Activated effector memory CD4-positive, alpha-beta T cell treated with Interleukin-2 at 50 U/mL for 16 hours (primary cell): ENCODE data around the gene SLC25A25.

Source experiments
- DNase-seq: peaks from one replicate; pipeline ENCODE4 v3.0.0-alpha.2; 2020

Gene SLC25A25

DNA sequence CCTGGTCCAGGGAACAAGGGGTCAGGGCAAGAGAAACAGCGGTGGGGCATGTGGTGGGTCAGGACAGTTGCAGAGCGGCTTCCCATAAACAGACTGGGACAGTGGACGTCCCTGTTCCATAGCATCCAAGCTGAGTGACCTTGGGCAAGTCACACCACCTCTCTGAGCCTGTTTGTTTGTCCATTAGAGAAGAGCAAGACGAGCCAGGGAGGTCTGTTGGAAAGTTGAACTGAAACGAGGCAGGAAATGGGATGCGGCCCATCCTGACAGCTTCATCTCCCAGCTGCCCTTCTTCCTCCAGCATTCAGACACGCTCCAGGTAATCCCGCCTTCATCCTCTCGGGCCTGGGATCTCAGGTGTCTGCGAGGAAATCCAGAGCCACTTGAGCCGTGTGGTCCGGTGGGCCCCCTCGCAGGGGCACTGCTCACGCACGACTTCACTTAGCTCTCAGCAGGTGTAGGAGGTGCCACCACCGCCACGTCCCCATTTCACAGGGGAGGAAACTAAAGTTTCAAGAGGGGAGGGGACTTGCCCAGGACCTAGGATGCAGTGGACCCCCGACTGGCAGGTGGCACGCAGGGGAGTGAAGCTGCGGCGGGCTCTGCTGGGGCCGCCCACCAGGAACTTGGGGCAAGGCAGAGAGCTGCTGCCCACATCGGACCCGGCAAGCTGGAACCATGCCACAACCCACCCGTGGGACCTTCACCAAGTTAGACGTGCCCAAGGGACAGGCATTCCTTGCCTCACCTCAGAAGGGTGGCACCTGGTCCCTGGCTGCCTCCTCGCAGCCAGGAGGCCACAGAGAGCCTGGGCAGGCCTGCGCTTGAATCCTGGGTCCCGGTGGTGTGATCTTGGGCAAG, 46.5 kb downstream of the SLC25A25 start:
- no peak for DNase-seq

DNA sequence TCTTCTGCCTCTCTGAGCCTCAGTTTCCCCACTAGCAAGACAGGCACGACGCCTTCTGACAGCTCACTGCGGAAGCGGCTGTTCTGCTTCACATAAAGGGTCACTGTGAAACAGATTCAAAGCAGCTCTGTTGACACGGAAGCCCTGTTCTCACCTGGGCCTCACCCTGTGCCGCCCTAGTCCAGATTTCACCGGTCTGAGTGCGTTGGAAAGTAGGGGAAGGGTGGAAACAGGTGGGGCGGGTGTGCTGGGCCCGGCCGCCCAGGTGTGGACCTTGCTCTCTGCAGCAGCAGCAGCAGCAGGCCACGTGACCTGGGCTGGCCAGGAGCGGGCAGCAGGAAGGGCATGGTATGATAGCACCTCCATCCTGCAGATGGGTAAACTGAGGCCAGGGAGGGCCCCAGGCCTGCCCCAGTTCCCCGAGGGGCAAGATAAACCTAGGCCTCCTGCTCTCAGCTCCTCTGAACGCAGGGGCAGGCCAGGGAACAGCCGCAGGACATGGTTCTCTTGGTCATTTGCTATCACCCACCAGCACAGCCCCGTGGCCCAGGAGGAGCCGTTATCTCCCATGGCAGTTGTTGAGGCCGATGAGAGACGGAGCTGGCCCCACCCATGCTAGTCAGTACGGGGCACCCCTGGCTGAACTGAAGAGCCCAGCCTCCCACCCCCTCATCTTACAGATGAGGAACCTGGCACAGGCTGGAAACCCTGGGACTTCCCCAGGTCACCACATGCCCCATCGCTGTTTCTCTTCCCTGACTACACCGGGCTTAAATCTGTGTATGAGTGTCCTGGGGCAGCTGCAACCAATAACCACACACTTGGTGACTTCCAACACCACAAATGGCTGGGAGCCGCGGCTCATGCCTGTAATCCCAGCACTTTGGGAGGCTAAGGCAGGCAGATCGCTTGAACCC, 47.4 kb downstream of the SLC25A25 start:
- no peak for DNase-seq

- no peak for DNase-seq
Measured at GRCh38 chr9:128116104-128117083, 48.4 kb downstream of the SLC25A25 start.

- peak; percentile 89 for DNase-seq
Measured at GRCh38 chr9:128117613-128118471, 49.8 kb downstream of the SLC25A25 start.

GRCh38 chr9:128118472-128118857, 50.4 kb downstream of the SLC25A25 start:
- no peak for DNase-seq

DNA sequence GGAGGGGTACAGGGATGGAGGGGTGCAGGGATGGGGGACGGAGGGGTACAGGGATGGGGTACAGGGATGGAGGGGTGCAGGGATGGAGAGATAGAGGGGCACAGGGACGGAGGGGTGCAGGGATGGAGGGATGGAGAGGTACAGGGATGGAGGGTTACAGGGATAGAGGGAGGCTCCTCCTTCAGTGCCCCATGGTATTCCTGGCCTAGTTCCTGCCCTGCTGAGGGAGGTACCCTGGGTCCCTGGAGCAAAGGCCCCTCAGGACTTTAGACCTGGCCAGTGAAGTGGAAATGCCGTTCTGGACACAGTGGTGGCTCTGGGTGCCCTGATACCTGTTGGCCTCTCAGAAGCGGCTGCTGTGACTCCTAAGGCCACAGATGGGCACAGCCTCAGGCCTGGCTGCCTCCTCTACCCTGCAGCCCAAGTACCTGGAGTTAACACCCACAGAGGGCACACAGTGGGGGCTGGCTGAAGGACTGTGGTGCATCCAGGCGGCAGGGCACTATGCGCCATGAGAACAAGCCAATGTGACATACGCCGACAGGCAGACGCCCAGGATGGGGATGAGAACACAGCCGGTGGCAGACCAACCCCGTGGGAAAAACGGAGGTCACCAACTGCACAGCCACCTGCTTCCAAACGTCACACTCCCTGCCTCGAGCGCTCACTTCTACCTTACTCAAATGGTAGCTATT, 51.1 kb downstream of the SLC25A25 start:
- no peak for DNase-seq

GRCh38 chr9:128120061-128120740, 52.2 kb downstream of the SLC25A25 start:
- DNase-seq, result no peak

- no peak for DNase-seq
Measured at GRCh38 chr9:128120741-128121465, 52.9 kb downstream of the SLC25A25 start.

DNA sequence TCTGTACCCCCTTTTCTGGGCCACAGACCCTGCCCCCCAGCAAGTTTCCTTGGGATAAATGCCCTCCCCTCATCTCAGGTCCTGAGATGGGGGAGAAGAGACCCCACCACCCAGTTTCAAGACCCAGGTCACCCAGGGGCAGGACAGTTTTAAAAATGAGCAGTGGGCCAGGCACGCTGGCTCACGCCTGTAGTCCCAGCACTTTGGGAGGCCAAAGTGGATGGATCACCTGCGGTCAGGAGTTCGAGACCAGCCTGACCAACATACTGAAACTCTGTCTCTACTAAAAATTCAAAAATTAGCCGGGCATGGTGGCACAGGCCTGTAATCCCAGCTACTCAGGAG, 53.4 kb downstream of the SLC25A25 start:
- no peak for DNase-seq

GRCh38 chr9:128121924-128122808, 54.1 kb downstream of the SLC25A25 start:
- no peak for DNase-seq

DNA sequence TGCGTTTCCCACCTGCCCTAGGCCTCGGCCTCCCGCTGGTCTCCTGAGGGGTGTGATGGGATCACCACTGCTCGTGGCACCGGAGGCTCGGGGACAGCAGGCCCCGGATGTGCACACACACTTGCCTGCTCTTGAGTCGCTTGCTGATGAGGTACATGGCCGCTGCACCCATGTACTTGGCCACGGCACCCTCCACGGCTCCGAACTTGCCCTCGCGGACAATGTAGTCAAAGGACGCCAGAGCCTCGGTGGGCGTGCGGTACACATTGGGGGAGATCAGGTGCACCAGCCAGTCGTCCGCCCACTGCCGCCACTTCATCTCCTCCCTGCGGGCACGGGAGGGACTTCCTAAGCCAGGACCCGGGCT, 54.8 kb downstream of the SLC25A25 start:
- DNase-seq, result no peak

DNA sequence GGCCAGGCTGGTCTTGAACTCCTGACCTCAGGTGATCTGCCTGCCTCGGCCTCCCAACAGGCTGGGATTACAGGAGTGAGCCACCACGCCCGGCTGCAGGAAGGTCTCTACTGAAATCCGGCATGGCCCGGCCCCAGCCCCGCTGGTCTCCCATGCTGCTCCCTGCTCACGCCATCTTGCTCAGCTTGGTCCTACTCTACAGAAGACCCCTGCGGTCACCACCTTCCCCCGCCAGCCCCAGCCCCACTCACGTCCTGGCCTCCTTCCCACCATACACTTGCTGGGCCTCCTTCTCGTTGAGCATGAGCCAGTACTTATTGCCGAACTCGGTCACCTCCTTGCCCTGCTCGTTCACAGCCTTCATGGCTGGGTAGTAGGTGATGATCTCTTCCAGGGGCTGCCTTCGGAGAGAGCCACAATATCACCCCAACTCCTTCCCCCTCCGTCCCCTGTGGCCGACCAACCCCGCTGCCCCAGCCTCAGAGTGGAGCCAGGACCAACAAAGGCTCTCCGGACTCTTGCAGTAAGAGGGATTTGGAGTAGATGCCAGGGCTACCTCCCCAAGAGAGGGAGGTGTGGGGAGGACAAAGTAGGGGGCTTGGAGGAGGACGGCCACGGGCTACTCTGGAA, 55.5 kb downstream of the SLC25A25 start:
- DNase-seq, result no peak

DNA sequence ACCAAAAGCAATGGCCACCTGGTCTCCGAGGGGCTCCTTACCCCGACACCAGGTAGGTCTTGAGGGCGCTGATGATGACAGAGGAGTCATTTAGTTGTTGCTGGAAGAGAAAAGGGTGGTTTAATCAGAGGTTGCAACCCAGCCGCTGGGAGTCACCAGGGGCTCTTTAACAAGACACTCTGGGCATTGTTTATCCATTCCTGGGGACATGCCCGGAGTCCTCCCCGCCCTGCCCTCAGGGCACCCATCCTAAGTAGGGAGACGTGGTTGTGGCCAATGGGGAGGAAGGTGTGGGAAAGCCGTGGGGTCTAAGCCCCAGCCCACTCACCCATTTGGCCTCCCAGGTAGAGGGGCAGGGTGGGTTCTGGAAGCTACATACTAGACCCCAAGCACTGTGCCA, 56.4 kb downstream of the SLC25A25 start:
- no peak for DNase-seq

- DNase-seq, result peak; percentile 12
Measured at GRCh38 chr9:128124873-128125579, 57.0 kb downstream of the SLC25A25 start.

DNA sequence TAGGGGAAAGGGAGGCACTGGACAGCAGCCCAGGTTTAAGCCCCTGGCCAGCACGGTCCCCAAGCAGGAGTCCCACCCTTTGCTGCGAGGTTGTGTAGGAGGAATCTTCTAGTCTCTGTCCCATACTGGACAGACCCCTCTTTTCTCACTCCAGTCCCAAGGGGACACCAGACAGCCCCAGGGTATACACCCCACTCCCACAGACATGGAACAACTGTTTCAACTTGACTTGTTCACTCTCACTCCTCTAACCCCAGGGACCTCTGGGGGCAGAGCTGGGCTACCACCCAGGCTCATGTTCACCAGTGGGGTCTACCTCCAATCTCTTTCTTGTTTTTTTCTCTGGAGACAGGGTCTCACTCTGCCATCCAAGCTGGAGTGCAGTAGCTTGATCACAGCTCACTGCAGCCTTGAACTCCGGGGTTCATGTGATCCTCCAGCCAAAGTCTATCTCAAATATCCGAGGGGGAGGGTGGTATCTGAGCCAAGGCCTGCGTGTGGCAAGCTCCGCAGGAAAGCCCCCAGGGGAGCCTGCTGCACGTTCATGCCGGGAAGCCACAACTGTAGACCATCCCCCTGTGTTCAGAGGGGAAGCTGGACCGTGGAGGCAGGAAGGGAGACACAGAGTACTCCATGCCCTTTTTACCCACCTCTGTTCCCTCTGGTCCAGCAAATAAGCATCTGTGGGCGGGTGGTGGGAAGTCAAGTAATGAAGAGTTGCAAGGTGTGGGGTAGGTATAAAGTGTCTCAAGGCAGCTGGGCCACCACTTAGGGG, 57.7 kb downstream of the SLC25A25 start:
- no peak for DNase-seq

DNA sequence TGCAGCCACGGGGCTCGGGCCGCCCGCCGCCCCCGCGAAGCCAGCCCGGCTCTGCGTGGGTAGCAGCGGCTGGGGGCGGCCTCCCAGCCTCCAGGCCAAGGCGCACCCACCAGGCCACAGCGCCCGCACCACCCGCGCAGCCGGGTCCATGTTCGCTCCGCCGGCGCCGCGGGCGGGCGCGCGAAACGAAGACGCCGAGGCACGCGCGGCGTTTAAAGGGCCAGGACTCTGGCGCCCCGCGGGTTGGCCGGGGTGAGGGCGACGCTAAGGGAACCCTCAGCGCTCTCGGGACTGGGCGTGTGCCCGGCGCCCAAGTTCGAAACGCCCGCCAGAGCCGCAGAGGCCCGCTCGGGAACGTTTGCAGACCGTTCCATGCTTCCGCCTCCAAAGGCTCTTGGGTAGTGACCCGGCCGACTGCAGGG, 59.5 kb downstream of the SLC25A25 start, which contains the start of gene PTGES2:
TSS of gene PTGES2 (minus strand) at position 162 of the 422 bp plus-strand sequence. CDS start at position 150, 12 bp downstream.
- peak; percentile 75 for DNase-seq
